HK-2 (cell line): ENCODE measurements around the gene GSTA1.
"Not testable (repeated sequence)": the region's sequence is repeated elsewhere in the genome, so short reads cannot be mapped to it uniquely, and the experiment has no call there.

Experiments used
- DNase-seq: peaks from one replicate; pipeline ENCODE4 v3.0.0-alpha.2; 2018; ENCODE audit not compliant: unreplicated experiment

Gene GSTA1

DNA sequence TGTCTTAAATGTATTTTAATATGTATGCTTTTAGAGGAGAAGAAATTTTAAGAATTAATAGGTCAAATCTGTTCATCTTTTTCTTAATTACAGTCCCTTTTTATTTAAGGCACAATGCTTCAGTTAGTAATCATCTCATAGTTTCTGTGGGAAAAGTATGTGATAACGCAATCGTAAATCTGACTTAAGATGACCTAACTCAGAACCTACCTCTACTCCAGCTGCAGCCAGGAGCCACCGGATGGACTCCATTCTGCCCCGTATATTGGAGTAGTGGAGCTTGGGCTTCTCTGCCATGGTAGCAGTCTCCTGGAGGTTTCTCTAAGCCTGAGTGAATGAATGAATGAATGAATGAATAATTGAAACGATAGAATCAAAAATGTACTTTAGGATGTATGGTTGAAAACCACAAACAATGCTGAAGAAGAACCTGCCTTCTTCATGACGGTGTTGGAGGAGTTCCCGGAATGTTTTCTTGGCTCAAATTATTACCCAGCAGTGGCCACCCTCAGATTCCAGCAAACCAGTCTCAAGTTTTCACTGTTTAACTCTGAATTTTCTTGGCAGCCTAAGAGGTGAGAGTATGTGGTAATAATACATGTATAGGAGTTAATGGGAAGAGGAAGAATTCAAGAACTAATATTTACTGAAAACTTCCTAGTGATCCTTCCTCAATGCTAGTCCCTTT, 45.8 kb downstream of the GSTA1 start:
- not testable (repeated sequence) for DNase-seq

DNA sequence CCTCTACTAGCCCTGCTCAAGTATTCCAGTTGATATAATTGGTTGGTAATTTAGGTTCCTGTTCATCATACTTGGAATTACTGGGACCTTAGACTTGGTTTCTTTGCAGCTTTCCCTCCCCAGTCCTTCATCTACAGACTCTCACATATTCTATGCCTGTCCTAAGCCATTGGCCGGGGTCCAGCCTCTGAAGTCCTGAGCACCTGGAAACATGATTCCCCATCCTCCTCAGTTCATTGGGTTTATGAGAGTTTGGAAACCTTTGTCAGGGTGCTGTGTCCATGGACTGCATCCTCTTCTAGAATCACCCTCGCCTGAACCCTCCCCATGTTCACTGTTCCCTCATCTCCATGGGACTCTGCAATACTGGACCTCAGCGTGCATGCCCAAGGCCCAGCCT, 49.2 kb downstream of the GSTA1 start:
- DNase-seq, result no peak

DNA sequence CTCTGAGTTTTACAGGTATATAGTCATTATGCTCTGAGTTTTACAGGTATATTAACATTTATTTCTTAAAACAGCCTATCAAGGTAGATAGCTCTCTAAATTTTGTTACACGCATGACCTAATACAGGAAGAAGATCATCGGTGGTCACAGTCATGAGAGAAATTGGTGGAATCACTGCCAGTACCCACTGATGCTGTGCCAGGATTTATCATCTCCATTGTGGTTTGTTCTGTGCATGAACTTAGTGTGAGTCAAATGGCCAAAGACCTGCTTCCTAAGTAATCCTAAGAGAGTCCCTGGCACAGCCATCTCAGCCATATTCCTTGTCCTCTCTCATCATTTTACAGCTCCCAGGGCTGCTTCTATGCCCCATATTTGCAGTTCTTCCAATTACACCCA, 50.5 kb downstream of the GSTA1 start:
- DNase-seq, result not testable (repeated sequence)

DNA sequence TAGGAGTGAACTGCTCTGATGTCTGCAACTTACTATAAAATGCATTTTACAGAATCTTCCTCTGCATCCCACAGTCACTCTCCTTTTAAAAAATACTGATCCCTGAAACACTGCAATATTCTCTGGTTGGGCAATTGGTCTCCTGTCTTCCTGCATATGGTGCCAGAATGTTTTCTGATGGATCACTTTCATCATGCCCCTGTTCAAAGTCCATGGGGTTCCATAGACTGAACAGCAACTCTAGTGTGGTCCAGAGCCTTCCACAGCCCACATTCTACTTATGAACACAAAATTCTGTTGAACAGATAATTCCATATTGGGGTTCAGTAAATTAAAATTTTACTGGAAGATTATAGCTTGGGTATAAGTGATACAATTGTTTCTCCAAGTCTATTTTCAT, 51.3 kb downstream of the GSTA1 start:
- no peak for DNase-seq

DNA sequence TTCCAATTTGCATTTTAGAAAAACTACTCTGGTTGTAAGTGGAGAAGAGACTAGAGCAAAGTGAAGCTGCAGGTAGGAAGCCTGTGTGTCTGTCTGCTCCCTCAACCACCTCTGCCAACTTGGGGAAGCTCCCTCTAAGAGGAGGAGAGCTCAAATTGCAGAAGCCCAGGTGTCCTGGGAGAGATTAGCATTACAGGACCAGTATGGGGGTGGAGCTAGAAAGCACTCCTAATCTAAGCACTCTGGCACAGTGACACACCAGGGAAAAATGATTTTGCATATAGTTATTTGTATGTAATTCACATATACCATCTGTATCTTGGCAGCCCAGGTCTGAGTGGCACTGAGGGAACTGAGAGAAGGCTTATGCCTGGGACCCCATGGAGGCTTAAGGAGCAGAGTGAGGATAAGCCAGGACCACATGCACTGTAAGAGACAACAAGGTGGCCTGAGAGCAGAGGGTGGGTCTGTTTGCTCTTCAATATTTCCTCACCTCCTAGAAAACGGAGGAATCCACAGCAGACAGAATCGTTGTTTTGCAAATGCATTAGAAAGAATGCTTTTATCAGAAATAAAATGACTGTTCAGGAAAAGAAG, 54.0 kb downstream of the GSTA1 start:
- DNase-seq, result no peak

DNA sequence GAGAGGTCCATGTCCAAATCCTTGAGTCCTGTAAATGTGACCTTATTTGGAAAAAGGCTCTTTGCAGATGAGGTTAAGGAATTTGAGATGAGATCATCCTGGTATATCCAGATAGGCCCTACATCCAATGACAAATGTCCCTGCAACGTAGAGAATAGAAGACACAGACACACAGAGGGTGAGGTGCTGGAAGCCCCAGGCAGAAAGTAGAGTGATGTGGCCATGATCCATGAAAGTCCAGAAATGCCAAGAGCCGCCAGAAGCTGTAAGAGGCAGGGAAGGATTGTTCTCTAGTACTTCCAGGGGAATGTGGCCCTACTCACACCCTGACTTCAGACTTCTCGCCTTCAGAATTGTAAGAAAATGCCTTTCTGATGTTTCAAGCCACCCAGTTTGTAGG, 56.3 kb downstream of the GSTA1 start:
- DNase-seq, result not testable (repeated sequence)

DNA sequence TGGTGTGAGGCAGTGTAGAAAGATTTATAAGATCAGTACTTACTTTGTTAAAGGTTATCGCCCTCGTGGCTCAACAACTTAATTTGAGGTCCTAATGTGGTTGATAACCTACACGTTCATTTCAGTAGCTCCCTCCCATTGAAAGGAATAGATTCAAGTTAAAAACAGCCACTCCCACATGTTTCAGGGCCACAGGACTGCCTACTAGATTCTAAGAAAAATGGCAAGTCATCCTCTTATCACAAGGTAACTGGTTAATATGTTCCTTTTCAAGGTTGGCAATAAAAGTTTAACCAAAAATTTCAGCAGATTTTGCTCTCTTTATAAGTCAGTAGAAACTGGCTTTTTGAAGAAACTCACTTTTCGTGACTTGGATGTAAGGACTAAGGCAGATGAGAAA, 57.4 kb downstream of the GSTA1 start:
- no peak for DNase-seq

DNA sequence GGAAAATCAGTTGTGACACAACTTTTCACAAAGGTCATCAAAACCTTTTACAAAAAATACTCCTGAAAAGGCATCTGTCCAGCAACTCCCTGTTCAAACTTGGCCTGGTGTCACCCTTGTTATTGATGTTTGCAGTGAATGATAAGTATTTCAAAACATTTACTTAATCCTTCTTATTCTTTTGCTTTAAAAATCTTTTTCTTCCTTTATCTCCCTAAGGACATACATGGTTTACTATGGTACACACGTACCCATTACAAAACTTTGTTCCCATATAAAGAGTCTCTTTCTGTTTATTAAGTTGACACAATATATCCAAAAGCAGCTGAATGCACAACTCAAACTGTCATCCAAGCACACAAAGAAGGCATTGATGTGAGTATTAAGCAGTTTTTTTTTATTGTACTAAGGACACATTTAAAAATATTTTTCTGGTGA, 57.8 kb downstream of the GSTA1 start:
- DNase-seq, result no peak

DNA sequence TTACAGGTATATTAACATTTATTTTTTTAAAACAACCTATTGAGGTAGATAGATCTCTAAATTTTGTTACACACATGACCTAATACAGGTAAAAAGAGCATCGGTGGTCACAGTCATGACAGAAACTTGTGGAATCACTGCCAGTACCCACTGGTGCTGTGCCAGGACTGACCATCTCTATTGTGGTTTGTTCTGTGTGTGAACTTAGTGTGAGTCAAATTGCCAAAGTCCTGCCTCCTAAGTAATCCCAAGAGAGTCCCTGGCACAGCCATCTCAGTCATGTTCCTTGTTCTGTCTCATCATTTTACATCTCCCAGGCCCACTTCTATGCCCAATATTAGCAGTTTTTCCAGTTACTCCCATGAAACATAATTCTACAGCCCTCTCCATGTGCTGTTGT, 61.7 kb downstream of the GSTA1 start:
- no peak for DNase-seq
